CD4-positive, alpha-beta T cell treated with Interleukin-6 at 100 ng/mL for 8 hours (primary cell): ENCODE data around the gene BRD3.
"Not testable (repeated sequence)": the region's sequence is repeated elsewhere in the genome, so short reads cannot be mapped to it uniquely, and the experiment has no call there.

ENCODE experiments used
- DNase-seq: peaks from one replicate; pipeline ENCODE4 v3.0.0-alpha.2; 2020; ENCODE audit warnings: mixed read lengths, low spot score

Gene BRD3

GRCh38 chr9:134067904-134068743 is at the start of gene BRD3:
TSS of gene BRD3 (minus strand) at chr9:134068026. CDS start at chr9:134053477, 14,549 bp downstream.
- peak; percentile 80 for DNase-seq

GRCh38 chr9:134112561-134112960 is 44.7 kb upstream of the BRD3 start:
- DNase-seq, result no peak

- DNase-seq, result no peak
Observed at GRCh38 chr9:134111064-134111463, 43.2 kb upstream of the BRD3 start.

GRCh38 chr9:134103391-134103998 is 35.7 kb upstream of the BRD3 start:
- no peak for DNase-seq

GRCh38 chr9:134101623-134102149 is 33.9 kb upstream of the BRD3 start:
- DNase-seq, result no peak

- DNase-seq, result not testable (repeated sequence)
Observed at GRCh38 chr9:134101133-134101532, 33.3 kb upstream of the BRD3 start.

GRCh38 chr9:134100040-134100439 is 32.2 kb upstream of the BRD3 start:
- no peak for DNase-seq

- DNase-seq, result peak; percentile 43
Observed at GRCh38 chr9:134099123-134099761, 31.4 kb upstream of the BRD3 start.

- DNase-seq, result no peak
Observed at GRCh38 chr9:134089972-134090371, 22.1 kb upstream of the BRD3 start.

- DNase-seq, result no peak
Observed at GRCh38 chr9:134088063-134088725, 20.4 kb upstream of the BRD3 start.

- no peak for DNase-seq
Observed at GRCh38 chr9:134085674-134086073, 17.8 kb upstream of the BRD3 start.

- DNase-seq, result no peak
Observed at GRCh38 chr9:134083451-134083850, 15.6 kb upstream of the BRD3 start.

GRCh38 chr9:134076644-134077043 is 8.8 kb upstream of the BRD3 start:
- DNase-seq, result no peak

- DNase-seq, result not testable (repeated sequence)
Observed at GRCh38 chr9:134075689-134076088, 7.9 kb upstream of the BRD3 start.

GRCh38 chr9:134073500-134073899 is 5.7 kb upstream of the BRD3 start:
- no peak for DNase-seq

GRCh38 chr9:134072683-134073082 is 4.9 kb upstream of the BRD3 start:
- DNase-seq, result not testable (repeated sequence)

- no peak for DNase-seq
Observed at GRCh38 chr9:134071149-134071548, 3.3 kb upstream of the BRD3 start.

- DNase-seq, result no peak
Observed at GRCh38 chr9:134069480-134070399, 1.9 kb upstream of the BRD3 start.

- no peak for DNase-seq
Observed at GRCh38 chr9:134068744-134069479, 1.1 kb upstream of the BRD3 start.
